Measurements from ENCODE around the gene GALNT2.

Gene GALNT2

GRCh38 chr1:230248016-230248888, 181.2 kb downstream of the GALNT2 start:
- peak; percentile 38 for DNase-seq

DNA sequence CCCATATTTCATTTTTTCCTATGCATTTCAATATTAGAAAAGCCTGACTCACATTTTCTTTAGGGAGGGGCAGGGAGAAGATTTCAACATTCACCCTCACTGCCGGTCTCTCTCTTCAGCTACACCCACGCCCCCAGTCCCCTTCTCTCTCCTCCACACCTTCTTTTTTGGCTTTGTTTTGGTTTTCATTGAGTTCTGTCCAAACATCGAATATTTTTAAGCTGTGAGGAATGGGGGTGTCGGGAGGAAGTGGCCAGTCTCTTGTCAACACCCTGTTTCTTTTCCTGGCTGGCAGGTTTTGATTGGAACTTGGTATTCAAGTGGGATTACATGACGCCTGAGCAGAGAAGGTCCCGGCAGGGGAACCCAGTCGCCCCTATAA, 181.8 kb downstream of the GALNT2 start:
- no peak for DNase-seq

- DNase-seq = no peak
These were observed 182.8 kb downstream of the GALNT2 start for GRCh38 chr1:230249695-230250480.

DNA sequence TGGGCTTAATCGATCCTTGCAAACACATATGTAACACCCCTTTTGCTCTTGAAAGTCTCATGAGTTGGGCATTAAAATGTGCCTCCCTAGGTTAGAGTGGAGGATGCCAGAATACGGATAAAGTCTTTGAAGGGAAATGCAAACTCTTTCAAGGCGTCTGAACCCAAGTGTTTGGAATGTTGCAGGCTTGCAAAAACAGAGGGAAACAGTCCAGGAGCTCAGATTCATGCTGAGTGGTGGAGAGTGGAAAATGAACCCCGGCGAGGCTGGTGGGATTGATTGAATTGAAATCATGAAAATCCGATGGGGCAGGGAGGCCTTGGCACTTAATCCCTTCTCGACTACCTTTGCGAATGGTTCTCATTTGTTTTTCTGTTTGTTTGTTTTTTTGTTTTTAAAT, 183.6 kb downstream of the GALNT2 start:
- DNase-seq = no peak

- DNase-seq = no peak
These were observed 184.7 kb downstream of the GALNT2 start for GRCh38 chr1:230251644-230252191.

DNA sequence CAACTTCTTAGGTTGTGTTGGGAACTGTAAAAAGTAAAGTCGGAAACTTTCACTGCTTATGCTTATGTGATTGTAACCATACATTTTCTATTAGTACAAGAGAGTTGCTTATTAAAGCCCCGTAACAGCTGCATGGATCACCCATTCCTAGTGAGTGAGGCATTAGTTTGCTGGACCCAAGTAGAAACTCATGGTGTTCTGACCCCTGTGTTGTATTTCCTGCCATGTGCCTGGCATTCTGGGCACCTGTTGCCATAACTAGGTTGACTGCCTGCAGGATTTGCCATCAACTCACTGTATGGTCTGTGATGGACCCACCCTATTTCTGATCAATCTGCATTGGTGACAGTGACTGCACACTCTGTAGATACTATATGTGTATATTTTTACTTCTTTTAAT, 186.1 kb downstream of the GALNT2 start:
- DNase-seq = no peak

GRCh38 chr1:230254265-230254664, 187.2 kb downstream of the GALNT2 start:
- DNase-seq = no peak

DNA sequence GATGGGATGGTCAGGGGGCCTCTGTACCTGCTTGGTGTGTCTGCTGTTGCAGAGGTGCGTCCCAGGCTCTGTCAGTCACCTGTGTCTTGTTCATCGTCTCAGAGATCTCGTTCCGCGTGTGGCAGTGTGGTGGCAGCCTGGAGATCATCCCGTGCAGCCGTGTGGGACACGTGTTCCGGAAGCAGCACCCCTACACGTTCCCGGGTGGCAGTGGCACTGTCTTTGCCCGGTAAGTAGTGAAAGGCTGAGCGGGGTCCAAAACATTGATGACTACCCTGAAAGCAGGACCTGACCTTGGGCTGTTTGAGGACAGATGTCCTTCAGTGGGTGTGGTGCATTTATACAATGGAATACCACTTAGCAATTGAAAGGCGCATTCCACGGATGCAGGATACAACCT, 188.1 kb downstream of the GALNT2 start:
- no peak for DNase-seq

GRCh38 chr1:230255991-230256390, 189.0 kb downstream of the GALNT2 start:
- no peak for DNase-seq

- DNase-seq = no peak
These were observed 189.9 kb downstream of the GALNT2 start for GRCh38 chr1:230256896-230257295.

- DNase-seq = no peak
These were observed 192.6 kb downstream of the GALNT2 start for GRCh38 chr1:230259621-230260020.

DNA sequence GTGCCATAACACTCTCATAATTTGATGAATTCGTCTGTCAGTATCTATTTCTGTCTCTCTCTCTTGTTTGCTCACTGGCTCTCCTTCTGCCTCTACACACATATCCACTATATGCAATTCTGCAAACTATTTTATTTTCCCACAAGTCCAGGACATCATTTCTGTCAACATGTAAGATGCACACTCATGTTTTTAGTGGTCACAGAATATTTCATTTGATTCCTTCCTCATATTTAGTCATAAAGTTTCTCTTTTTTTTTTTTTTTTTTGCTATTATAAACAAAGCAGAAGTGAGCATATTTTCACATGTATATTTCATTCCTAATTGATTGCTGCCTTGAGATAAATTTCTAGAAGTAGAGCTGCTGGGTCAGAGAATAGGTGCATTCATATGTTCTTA, 193.8 kb downstream of the GALNT2 start:
- no peak for DNase-seq

DNA sequence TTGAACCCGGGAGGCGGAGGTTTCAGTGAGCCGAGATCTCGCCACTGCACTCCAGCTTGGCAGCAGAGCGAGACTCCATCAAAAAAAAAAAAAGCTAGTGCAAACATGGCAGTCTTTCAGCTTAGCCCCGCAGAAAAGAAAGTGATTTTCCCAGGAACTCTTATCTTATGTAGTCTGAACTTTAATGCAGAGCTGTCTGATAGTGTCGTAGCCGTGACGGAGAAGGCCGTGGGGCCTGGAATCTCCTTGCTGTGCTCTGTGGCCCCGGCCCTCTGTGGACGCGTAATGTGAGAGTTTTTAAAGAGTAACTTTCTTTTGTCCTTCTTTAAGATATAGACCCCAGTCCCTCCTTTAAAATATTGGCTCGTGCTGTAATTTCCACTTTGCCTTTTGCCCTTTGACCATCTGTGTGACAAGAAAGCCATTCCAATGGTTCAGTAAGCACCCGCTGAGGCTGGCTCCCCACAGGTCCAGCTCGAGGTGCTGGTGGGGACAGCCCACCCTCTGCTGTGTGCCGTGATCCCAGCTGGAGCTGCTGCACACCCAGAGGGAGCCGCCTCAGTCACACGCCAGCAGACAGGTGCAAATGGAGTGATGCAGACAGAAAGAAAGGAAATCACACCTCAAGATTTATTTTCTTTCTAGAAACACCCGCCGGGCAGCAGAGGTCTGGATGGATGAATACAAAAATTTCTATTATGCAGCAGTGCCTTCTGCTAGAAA, 195.1 kb downstream of the GALNT2 start:
- no peak for DNase-seq

DNA sequence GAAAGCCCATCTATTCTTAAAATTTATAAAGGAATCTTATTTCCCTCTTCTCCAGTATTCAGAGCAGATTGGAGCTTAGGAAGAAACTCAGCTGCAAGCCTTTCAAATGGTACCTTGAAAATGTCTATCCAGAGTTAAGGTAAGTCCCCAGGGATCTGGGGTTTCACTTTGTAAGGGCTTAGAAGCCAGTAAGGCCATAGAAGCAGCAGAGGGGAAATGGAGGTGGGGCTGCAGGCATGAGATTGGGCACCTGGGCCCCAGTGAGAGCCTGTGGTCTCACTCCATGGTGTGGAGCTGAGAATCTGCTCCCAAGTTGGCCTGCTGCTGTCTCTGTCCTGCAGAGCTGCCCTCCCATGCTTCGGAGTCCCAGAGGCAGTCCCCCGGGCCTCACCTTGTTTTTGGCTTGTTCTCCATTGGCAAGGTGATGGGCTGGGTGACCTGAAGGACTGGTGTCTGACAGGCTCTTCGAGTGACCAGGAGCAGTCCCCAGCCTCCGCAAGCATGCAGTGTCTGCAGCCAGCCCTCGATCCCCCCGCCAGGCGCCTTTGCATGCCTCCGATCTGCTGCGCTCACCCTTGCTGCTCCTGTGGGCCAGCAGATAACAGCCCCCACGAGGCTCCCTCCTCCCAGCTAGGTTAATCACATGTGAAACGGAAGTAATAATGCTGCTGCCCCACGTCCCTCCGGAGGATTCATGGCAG, 196.0 kb downstream of the GALNT2 start:
- no peak for DNase-seq

DNA sequence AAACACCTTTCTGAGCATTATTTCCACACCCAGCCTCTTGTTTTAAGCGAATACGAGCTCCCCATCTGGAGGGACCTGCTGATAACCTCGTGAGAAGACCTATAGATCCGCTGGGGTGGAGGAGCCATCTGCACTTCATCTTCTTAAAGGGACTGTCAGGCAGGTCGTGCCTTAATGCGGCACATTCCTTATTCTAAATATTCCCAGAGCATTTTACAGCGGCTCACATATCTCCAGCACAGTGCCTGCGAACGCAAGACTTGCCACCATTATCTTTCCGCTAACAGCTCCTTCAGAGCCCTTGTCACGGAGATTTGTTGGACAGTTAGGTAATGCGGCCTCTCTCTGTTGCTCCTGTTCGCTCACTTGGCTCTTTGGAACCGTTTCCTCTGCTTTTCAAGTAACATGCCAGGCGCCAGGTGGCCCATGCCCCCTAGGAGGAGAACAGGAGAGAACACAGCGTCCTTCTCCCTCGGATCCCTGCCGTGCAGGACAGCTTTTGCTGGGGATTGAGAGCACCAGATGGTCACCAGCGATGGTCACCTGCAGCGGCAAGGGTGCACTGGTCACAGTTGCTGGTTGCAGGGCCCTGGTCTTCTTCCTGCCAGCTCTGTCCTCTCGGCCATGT, 196.6 kb downstream of the GALNT2 start:
- DNase-seq = no peak

DNA sequence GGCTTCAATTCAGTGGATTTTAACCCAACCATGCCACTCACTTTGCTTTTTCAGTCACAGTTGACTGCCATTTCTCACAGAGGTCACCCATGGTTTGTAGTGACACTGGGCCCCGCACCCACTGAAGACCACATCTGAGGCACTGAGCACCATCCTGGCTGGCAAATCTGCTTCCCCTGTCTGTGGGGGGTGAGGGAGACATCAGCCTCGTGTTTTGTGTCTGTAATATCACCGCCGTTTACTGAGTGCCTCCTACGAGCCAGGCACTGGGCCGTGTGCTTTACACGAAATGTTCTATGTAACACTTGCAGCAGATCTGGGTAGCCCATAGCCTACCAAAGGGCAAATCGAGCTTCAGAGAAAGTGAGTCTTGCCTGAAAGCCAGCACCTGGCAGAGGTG, 197.3 kb downstream of the GALNT2 start:
- no peak for DNase-seq

- no peak for DNase-seq
These were observed 198.4 kb downstream of the GALNT2 start for GRCh38 chr1:230265200-230266115.

DNA sequence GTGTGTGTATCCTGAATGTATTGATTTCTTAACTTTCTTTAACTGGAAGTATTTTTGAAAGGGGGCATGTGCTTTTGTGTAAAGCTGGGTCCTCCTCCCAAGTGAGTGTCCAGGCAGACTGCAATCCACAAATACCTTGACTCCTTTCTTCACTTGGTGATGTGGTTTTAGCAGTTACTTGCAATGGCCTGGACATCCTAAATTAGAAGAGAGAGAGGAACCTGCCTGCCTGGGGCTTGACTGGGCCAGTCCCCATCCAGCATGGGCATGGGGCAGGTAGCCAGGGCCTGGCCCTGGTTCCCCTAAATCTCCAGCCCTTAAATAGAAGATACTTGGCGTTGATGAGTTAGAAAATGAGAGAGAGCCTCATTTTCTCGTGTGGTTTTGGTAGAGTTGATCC, 199.4 kb downstream of the GALNT2 start:
- no peak for DNase-seq

- DNase-seq = no peak
These were observed 200.5 kb downstream of the GALNT2 start for GRCh38 chr1:230267338-230268065.
